HT1080 (cell line): ENCODE measurements around the gene COL24A1. TPM values are rescaled to one million over a fixed set of nuclear protein-coding genes. Genes with fewer than 3 reads are reported as not detected.

Experiments used
- DNase-seq: peaks from one replicate; pipeline ENCODE4 v3.0.0-alpha.2; 2015; ENCODE audit warnings: low read depth
- polyA plus RNA-seq, 2 experiments: library from polyadenylated mRNA; depleted of rRNA; stranded (reverse); fragments of >200 nt; gene quantifications; 2 replicates each; pipeline ENCODE4 v1.2.3, GENCODE V29; 2015
- total RNA-seq: library from RNA; depleted of rRNA; stranded (reverse); fragments of >200 nt; shearing (Covaris generic); gene quantifications from 2 replicates; pipeline ENCODE4 v1.2.3, GENCODE V29; 2014; rRNA removed

COL24A1 gene
- total RNA-seq = not detected in 2 replicates
- polyA plus RNA-seq (2015; cell fraction: cytosol; rRNA removed) = not detected in 2 replicates
- 0.05 and 0.08 TPM in 2 replicates for polyA plus RNA-seq (2015; cell fraction: nucleus; rRNA removed)

- DNase-seq = no peak
Observed at GRCh38 chr1:86156566-86157455, at the start of gene COL24A1. Gene COL24A1 (minus strand): TSS chr1:86156772. CDS start chr1:86156396, 376 bp downstream.

DNA sequence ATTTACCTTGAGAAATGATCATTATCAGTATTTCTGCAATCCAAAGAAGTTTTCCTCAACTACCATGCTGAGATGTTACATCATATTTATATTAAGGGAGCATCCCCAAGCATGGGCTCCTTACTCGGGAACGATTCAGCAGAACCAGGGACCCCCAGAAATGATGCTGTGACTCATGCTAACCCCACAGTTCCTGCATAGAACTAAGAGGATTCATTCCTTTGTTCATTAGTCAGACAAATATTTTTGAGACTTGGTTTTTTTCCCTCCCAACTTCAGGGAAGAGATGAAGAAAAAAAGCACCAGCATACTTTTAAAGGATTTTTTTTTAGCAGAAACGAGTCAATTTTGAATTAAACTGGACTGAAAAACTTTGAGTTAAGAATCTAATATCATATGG, 49.2 kb upstream of the COL24A1 start:
- DNase-seq = peak; percentile 24

DNA sequence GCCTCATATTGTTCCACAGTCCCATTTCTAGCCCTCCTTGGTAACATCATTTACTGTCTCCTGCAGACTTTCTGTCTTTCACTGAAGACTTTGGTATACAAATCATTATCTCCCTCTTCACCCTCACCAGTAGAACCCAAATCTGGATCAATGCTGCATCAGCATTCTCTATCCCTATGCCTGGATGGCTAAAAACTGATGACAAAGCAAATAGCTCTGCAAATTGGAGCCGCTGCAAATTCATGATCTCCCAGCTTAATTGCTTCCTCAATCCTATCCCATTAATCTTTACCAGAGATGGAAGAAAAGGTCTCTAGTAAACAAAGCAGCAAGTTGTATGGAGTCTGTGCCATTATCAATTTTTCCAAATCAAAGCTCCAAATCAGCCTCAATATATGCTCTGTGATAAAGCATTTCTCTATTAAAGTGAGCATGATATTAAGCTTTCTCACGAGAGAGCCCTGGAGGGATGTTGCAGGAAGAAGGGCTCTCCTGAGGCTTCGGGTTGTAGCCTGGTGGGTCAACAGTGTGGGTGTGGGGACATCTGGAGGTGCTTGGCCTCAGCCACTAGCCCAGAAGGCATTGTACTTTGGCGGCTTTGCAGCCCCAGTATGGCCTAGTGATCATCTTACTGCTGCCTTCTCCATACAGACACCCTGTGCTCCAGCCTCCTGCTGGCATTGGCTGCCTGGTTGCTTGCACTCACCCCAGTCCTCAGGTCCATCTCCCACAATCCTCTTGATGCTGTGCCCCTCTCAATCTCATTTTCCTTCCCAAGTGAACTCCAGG, 46.2 kb upstream of the COL24A1 start:
- no peak for DNase-seq

- no peak for DNase-seq
Observed at GRCh38 chr1:86201311-86201710, 44.7 kb upstream of the COL24A1 start.

DNA sequence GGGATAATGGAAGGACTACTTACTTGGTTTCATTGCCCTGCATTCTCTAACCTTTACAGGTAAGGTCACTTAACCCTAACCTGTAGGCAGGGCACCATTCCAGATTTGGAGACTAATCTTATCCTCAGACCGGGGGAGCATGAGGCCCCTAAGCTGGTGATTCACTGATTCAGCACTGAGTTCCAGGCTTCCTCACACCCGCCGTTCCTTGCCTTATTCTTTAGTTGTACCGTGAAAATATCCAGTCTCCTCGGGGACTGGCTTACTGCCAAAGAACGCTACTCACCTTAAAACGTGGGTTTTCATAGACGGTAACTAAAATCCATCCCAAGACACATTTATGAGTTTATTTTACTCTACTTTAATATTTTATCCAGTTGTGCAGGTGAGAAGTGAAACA, 44.3 kb upstream of the COL24A1 start:
- no peak for DNase-seq

DNA sequence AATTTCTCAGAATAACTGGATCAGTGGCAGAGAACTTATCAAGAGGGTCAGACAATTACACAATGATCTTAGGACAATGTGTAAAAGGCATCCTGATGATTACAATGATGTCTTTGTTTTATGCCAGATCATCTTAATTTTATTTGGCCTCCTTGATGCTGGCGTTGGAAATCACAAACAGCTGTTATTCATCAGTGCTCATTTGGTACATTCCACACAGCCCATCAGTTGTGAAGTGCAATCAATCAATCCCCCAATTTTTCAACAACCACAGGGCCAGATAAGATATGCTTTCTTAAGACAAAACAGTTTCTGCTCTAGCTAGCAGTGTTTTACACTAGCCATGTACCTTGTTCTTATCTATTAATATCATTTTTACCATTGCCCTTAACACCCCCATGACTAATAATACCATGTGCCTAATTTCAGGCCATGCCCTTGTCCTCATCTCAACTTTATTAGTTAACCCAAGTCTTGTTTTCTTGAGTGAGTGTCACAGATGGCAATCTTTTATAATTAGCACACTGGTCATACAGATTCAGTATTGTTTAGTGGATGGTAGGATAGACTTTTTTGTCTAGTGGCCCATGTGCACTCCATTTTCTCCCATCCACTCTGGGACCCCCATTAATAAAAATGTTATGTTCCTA, 40.8 kb upstream of the COL24A1 start:
- no peak for DNase-seq

DNA sequence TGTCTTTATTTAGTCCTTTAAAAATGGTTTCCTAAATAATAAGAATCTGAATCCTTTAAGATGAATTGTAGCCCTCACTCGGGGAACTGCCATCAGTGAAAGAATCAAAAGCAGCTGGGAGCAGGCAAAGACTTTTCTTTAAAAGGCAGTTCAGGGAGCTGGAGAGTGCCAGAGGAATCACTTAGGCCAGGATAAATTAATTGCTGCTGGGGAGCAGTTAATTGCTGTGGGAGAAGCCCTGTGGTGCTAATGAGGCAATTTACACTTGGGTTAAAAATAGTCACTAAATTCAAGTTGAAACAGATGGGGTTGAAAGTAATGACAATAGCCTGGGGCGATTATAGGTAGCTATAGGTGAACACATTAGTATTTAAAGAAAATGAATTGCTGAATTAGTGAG, 38.7 kb upstream of the COL24A1 start:
- no peak for DNase-seq

DNA sequence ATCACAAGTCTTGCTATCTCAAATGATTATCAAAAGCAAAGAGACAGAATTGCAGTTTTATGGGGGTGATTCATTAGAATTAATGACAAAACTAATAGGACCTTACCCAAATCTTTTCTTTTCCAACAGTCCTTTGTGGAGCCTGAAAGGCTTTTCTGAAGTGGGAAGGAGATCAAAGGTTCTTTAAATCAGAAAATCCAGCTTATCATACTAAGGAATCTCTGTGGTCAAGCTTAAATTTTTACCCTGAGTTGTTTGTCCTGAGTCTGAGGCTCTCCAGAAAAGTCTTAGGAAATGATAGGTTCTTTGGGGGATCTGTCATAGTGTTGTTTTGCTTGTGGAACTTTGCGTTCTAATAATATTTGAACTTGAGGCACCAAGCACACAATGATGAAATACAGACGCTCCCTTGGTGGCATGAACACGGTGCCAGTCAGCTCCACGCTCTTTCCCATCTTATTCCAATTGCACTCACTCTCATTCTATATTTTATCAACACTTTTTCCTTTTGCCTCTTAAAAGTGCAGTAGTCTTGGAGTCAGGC, 38.0 kb upstream of the COL24A1 start:
- DNase-seq = no peak

GRCh38 chr1:86192417-86192816, 35.8 kb upstream of the COL24A1 start:
- no peak for DNase-seq

- no peak for DNase-seq
Observed at GRCh38 chr1:86191958-86192357, 35.4 kb upstream of the COL24A1 start.

- DNase-seq = no peak
Observed at GRCh38 chr1:86190873-86191272, 34.3 kb upstream of the COL24A1 start.

GRCh38 chr1:86184426-86184825, 27.9 kb upstream of the COL24A1 start:
- no peak for DNase-seq

DNA sequence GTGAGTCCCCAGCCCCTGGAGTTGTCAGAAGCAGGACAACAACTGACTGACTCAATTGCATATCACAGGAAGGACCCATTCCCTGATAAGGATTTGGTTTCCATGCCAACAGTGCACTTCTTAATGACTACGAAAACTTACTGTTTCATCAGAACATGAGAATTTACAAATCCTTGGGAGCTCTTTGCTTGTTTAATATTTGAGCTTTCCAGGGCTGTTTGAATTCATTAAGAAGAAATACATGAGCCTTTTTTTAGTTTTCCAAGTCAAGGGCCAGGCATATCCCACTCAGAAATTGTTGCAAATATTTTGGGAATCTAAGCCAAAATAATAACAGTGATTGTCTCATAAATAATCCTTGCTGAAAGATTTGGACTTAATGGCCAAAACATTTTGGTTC, 27.2 kb upstream of the COL24A1 start:
- no peak for DNase-seq

- DNase-seq = no peak
Observed at GRCh38 chr1:86176226-86176625, 19.7 kb upstream of the COL24A1 start.

DNA sequence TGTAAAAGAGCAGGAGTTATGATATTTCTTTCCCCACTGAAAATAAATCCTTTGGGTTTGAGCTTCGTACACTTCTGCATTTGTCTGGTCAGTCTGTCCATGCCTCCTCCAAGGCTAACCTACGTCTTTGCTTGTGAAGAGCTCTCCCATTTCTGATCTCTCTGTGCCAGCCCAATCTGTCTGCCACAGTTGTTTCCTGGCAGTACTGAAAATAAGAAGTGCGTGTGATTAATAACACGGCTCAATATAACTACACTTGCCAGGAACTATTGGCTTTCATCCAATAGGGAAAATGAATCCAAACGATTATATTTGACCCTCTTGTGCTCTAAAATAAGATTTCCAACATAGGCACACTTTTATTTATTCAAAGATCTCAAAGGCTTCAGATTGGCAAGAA, 19.2 kb upstream of the COL24A1 start:
- no peak for DNase-seq

GRCh38 chr1:86169625-86170024, 13.1 kb upstream of the COL24A1 start:
- no peak for DNase-seq

DNA sequence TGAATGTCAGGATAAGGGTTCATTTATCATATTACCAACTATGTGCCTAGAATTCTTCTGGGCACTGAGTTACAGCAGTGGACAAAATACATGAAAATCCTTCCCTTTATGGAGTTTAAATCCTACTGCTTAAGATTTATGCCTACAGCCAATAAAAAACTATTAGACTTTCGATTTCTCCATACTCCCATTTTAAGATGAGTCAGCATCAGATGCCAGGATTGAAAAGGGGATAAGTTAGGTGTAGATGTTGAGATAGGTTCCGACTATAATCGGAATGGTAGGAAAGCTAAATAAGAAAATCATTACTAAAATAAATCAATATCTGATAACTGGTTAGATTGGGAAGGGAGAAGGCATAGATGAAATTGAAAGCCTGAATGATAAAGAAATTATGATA, 3.2 kb upstream of the COL24A1 start:
- DNase-seq = no peak

- DNase-seq = no peak
Observed at GRCh38 chr1:86155807-86156565, 586 bp downstream of the COL24A1 start.

DNA sequence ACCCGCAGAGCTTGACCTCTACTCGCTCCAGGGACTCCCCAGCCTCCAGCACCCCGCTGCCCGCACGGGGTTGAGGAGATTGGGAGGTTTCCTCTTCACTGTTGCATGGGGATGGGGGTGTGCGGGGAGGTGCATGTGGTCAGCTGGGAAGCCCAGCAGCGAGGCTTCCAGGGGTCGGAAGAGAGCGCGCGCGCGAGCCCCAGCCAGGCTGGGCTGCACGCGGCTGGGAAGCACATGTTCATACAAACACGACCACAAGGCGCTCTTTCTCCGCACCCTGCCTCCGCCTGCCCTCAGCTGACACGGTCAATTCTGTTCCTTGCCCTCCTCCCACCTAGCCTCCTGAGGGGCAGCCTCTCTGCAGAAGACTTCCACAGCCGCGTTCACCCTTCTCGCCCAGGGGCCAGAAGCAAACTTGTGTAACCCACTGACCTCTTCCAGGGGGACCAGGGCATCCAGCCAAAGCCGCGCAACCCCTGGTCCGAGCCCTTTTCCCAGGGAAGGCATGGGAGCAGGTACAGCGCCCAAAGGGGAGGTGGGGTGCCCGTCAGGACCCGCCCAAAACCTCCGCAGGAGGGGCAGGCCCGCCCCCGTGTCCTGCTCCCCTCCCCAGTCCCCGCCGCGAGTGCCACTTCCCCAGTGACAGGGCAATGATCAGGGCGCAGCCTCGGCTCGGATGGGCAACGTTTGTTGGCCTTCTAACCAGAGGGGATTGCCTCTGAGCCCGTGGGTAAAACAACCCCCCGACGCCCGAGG, 1.3 kb downstream of the COL24A1 start:
- DNase-seq = no peak

DNA sequence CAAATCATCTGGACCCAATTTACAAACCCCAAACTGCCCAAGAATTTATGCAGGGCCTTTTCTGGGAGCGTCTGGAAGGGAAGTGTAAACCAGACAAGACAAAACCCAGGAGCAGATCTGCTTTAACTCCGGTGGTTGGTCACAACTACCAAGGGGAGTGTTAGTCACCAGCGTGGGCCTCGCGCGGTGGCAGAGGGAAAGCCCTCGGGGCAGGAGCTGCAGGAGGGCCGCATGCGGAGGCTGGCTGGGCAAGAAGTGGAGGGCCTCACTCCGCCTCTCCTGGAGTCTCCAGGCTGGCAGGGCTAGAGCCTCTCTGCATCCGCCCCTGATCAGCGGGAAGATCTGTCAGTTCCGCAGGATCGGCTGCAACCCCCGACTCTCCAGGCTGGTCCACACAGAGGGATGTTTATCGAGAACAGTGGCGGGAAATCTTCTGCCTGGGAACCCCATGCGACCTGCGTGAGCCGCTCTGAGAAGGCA, 2.0 kb downstream of the COL24A1 start:
- no peak for DNase-seq
